HCT116 (cell line): ENCODE measurements around the gene RPH3AL. TPM values are rescaled to one million over a fixed set of nuclear protein-coding genes. Genes with fewer than 3 reads are reported as not detected.

Experiments
- ATAC-seq: fragments of 200-7000 bp; cut with Tn5 transposase; 2 replicates; pipeline ENCODE4 v1.9.1; 2020; ENCODE audit warnings: mild to moderate bottlenecking, moderate library complexity
- BruUV-seq: library from RNA; stranded (reverse); fragments of 400-500 nt; replicated peaks from 2 replicates; lab custom pipeline; 2021; lab: Mats Ljungman, UMichigan
- CTCF ChIA-PET: fragments of 300-600 bp; sonication (Branson Sonifier 250); formaldehyde crosslinking; loops from one replicate; lab custom pipeline; 2021; ENCODE audit warnings: antibody characterized with exemption; lab: Charles Lee
- POLR2A ChIA-PET: fragments of 300-600, 350-600 bp; sonication (Branson Sonifier 250); formaldehyde crosslinking; loops from one replicate; lab custom pipeline; 2021; ENCODE audit warnings: antibody characterized with exemption; lab: Charles Lee
- RAD21 ChIA-PET, 2 experiments: fragments of 300-600 bp; sonication (Branson Sonifier 250); formaldehyde crosslinking; loops; one replicate each; lab custom pipeline; 2023; ENCODE audit warnings: low total read pairs in 2 of 2; ENCODE audit not compliant: uncharacterized antibody in 2 of 2, unreplicated experiment in 2 of 2, low non-redundant PET in 1 of 2; lab: Charles Lee
- DNase-seq: peaks from one replicate; pipeline ENCODE4 v3.0.0-alpha.2; 2010; ENCODE audit warnings: low read depth, low spot score
- H2AFZ ChIP-seq: fragments of 200-600 bp; shearing (Covaris generic), sonication (generic); 2 replicates; pipeline ENCODE4 v1.6.1; 2017; ENCODE audit warnings: low read depth, mixed run types, mixed read lengths, antibody characterized with exemption, low read length; ENCODE audit not compliant: poor library complexity, severe bottlenecking
- H3K27ac ChIP-seq: 2 replicates; pipeline ENCODE4 v1.5.1; 2012; ENCODE audit warnings: low read depth, low read length
- H3K27me3 ChIP-seq: fragments of 200-600 bp; sonication (generic); 2 replicates; pipeline ENCODE4 v1.6.1; 2016; ENCODE audit warnings: mixed run types, low read length, mixed read lengths; ENCODE audit not compliant: insufficient read depth
- H3K36me3 ChIP-seq, 2 experiments: fragments of 200-500 bp in 1 of 2; fragments of 200-600 bp in 1 of 2; sonication (Bioruptor generic) in 1 of 2; sonication (generic) in 1 of 2; 2 replicates each; pipeline versions ENCODE4 v1.5.1 to v1.6.1; 2014 to 2016; ENCODE audit warnings: low read length in 2 of 2, inconsistent platforms in 1 of 2, mixed read lengths in 1 of 2, mixed run types in 1 of 2; ENCODE audit not compliant: insufficient read depth in 2 of 2, control insufficient read depth in 1 of 2
- H3K4me1 ChIP-seq, 2 experiments: fragments of 200-600 bp in 1 of 2; sonication (generic) in 1 of 2; 2 replicates each; pipeline versions ENCODE4 v1.5.1 to v1.6.1; 2012 to 2017; ENCODE audit warnings: low read length in 2 of 2, inconsistent platforms in 1 of 2, mild to moderate bottlenecking in 1 of 2, mixed read lengths in 1 of 2, mixed run types in 1 of 2, moderate library complexity in 1 of 2; ENCODE audit not compliant: insufficient read depth in 2 of 2, control insufficient read depth in 1 of 2
- H3K4me2 ChIP-seq: fragments of 200-600 bp; sonication (generic); 2 replicates; pipeline ENCODE4 v1.6.1; 2017; ENCODE audit warnings: mixed run types, low read length, mixed read lengths
- H3K4me3 ChIP-seq, 2 experiments: fragments of 200-600 bp in 1 of 2; sonication (generic) in 1 of 2; replicated peaks in 1 of 2; 2 replicates each; pipeline ENCODE4 v1.5.1; 2011 to 2016; ENCODE audit warnings: low read length in 2 of 2, control low read depth in 1 of 2, low read depth in 1 of 2, mild to moderate bottlenecking in 1 of 2, mixed read lengths in 1 of 2, mixed run types in 1 of 2
- H3K79me2 ChIP-seq: fragments of 200-600 bp; sonication (generic); 2 replicates; pipeline ENCODE4 v1.6.1; 2017; ENCODE audit warnings: mild to moderate bottlenecking, mixed run types, low read length, moderate library complexity, mixed read lengths; ENCODE audit not compliant: insufficient read depth
- H3K9ac ChIP-seq: fragments of 200-600 bp; sonication (generic); 2 replicates; pipeline ENCODE4 v1.6.1; 2016; ENCODE audit warnings: low read length, mixed read lengths
- H3K9me2 ChIP-seq: fragments of 200-600 bp; sonication (generic), shearing (Covaris generic); 2 replicates; pipeline ENCODE4 v1.6.1; 2017; ENCODE audit warnings: mixed run types, mild to moderate bottlenecking, moderate library complexity; ENCODE audit not compliant: insufficient read depth
- H3K9me3 ChIP-seq, 2 experiments: fragments of 200-500 bp in 1 of 2; fragments of 200-600 bp in 1 of 2; sonication (Bioruptor generic) in 1 of 2; sonication (generic) in 1 of 2; 2 replicates each; pipeline ENCODE4 v1.6.1; 2014 to 2017; ENCODE audit warnings: low read length in 2 of 2, mixed read lengths in 2 of 2, inconsistent platforms in 1 of 2, low read depth in 1 of 2, mild to moderate bottlenecking in 1 of 2, mixed run types in 1 of 2, moderate library complexity in 1 of 2; ENCODE audit not compliant: control insufficient read depth in 1 of 2, insufficient read depth in 1 of 2
- H4K20me1 ChIP-seq: fragments of 200-600 bp; sonication (generic), shearing (Covaris generic); 2 replicates; pipeline ENCODE4 v1.6.1; 2017; ENCODE audit warnings: mixed run types, mild to moderate bottlenecking, moderate library complexity; ENCODE audit not compliant: insufficient read depth
- CEBPB ChIP-seq: IDR thresholded peaks from 2 replicates; pipeline ENCODE4 v1.6.1; 2012; ENCODE audit warnings: low read depth
- EZH2 ChIP-seq: fragments of 200-600 bp; sonication (generic); IDR thresholded peaks from 2 replicates; pipeline ENCODE4 v1.6.1; 2017; ENCODE audit warnings: antibody characterized with exemption, mixed run types
- EZH2phosphoT487 ChIP-seq: fragments of 200-600 bp; IDR thresholded peaks from 2 replicates; pipeline ENCODE4 v1.6.1; 2018; ENCODE audit warnings: antibody characterized with exemption, borderline replicate concordance
- FOSL1 ChIP-seq: IDR thresholded peaks from 2 replicates; pipeline ENCODE4 v1.6.1; 2012; ENCODE audit warnings: low read depth
- POLR2A ChIP-seq: IDR thresholded peaks from 2 replicates; pipeline ENCODE4 v1.7.0; 2011; ENCODE audit warnings: borderline replicate concordance; ENCODE audit not compliant: insufficient read depth, insufficient read length; ENCODE audit errors: extremely low read depth
- POLR2AphosphoS5 ChIP-seq: IDR thresholded peaks from 2 replicates; pipeline ENCODE4 v1.6.1; 2011; ENCODE audit warnings: mild to moderate bottlenecking, low read depth, low read length, moderate library complexity
- ZNF274 ChIP-seq: fragments of 200-500 bp; sonication (Bioruptor generic); IDR thresholded peaks from 2 replicates; pipeline ENCODE4 v1.6.1; 2014; ENCODE audit warnings: mild to moderate bottlenecking, low read depth, low read length, inconsistent platforms
- intact Hi-C: fragments of 100-400 bp; cut with micrococcal nuclease; formaldehyde crosslinking; loops from 2 replicates; pipeline ENCODE4 v1.10.0; 2022
- total RNA-seq: library from RNA; stranded (reverse); gene quantifications from one replicate; pipeline ENCODE4 v1.2.1, GENCODE V29; 2021; ENCODE audit not compliant: unreplicated experiment
- TF ChIP-seq, protein P1 (sequence below): IDR thresholded peaks from 2 replicates; pipeline ENCODE4 v1.6.1; 2011; ENCODE audit warnings: mild to moderate bottlenecking, low read length, moderate library complexity; ENCODE audit not compliant: insufficient replicate concordance; ENCODE audit errors: extremely low read depth
- TF ChIP-seq, protein P2 (sequence below), 3 experiments: fragments of 200-600 bp in 1 of 3; sonication (generic) in 1 of 3; IDR thresholded peaks in 2 of 3; conservative IDR thresholded peaks in 1 of 3; 2 replicates each; pipeline ENCODE4 v1.5.1; 2012 to 2017; ENCODE audit warnings: low read depth in 2 of 3, low read length in 2 of 3, antibody characterized with exemption in 1 of 3, borderline replicate concordance in 1 of 3, control low read depth in 1 of 3, mild to moderate bottlenecking in 1 of 3, mixed read lengths in 1 of 3, mixed run types in 1 of 3, moderate library complexity in 1 of 3; ENCODE audit not compliant: insufficient read depth in 1 of 3

RPH3AL gene
- total RNA-seq, 1 experiment from 2014 or later, result 17.0 TPM

DNA sequence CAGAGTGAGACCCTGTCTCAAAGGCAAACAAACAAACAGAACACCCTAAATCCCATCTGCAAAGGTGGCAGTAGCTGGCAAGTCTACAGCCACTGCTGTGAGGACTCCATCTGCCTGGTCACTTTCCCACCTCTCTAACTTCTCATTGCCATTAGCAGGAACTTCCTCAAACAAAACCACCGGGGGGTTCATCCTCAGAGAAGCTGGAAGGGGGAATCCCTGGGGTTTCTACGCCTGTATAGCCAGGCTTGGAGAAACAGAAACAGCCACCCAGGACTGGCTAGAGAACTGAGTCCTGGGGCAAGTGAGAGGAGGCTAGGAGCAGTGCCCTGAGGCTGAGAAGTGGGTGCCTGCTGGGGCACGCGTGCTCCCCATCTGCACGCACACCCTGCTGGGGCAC, 7.3 kb downstream of the RPH3AL start:
- H3K36me3 ChIP-seq, result no peaks in the 10 kb centered on the region
- RAD21 ChIA-PET, result no interaction called here
- intact Hi-C loops, result no loop called here
- CTCF ChIA-PET, result no interaction called here
- no peak for DNase-seq
- no peak overlapping the region for H2AFZ ChIP-seq
- H3K4me2 ChIP-seq, result no peak overlapping the region
- H3K9me2 ChIP-seq, result no peaks in the 10 kb centered on the region
- peaks cover 0 to 8% of the 10 kb centered on the region in 2 experiments; a peak in 1 of 4 replicates for H3K4me1 ChIP-seq
- no peak overlapping the region for H3K4me3 ChIP-seq
- no peak overlapping the region for H3K9ac ChIP-seq
- POLR2A ChIA-PET, result no interaction called here
- H3K79me2 ChIP-seq, result no peaks in the 10 kb centered on the region
- no peaks in the 10 kb centered on the region for H3K9me3 ChIP-seq
- no peaks in the 10 kb centered on the region for H4K20me1 ChIP-seq
- no TSS peak for BruUV-seq
- no peak for ATAC-seq
- no peak overlapping the region for H3K27ac ChIP-seq
- no peaks in the 10 kb centered on the region for H3K27me3 ChIP-seq
- no peak for TF ChIP-seq POLR2AphosphoS5
- no peak for TF ChIP-seq FOSL1
- TF ChIP-seq, protein P1, sequence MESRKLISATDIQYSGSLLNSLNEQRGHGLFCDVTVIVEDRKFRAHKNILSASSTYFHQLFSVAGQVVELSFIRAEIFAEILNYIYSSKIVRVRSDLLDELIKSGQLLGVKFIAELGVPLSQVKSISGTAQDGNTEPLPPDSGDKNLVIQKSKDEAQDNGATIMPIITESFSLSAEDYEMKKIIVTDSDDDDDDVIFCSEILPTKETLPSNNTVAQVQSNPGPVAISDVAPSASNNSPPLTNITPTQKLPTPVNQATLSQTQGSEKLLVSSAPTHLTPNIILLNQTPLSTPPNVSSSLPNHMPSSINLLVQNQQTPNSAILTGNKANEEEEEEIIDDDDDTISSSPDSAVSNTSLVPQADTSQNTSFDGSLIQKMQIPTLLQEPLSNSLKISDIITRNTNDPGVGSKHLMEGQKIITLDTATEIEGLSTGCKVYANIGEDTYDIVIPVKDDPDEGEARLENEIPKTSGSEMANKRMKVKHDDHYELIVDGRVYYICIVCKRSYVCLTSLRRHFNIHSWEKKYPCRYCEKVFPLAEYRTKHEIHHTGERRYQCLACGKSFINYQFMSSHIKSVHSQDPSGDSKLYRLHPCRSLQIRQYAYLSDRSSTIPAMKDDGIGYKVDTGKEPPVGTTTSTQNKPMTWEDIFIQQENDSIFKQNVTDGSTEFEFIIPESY, result no peak
- TF ChIP-seq EZH2, result no peak
- TF ChIP-seq EZH2phosphoT487, result no peak
- no peak for TF ChIP-seq CEBPB
- TF ChIP-seq POLR2A, result no peak
- TF ChIP-seq, protein P2, sequence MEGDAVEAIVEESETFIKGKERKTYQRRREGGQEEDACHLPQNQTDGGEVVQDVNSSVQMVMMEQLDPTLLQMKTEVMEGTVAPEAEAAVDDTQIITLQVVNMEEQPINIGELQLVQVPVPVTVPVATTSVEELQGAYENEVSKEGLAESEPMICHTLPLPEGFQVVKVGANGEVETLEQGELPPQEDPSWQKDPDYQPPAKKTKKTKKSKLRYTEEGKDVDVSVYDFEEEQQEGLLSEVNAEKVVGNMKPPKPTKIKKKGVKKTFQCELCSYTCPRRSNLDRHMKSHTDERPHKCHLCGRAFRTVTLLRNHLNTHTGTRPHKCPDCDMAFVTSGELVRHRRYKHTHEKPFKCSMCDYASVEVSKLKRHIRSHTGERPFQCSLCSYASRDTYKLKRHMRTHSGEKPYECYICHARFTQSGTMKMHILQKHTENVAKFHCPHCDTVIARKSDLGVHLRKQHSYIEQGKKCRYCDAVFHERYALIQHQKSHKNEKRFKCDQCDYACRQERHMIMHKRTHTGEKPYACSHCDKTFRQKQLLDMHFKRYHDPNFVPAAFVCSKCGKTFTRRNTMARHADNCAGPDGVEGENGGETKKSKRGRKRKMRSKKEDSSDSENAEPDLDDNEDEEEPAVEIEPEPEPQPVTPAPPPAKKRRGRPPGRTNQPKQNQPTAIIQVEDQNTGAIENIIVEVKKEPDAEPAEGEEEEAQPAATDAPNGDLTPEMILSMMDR (IDR thresholded peaks at IDR 0.05 in 2 of 3, conservative IDR thresholded peaks at IDR 0.05 in 1 of 3; ENCODE audit: borderline replicate concordance in 1 of 3, insufficient read depth in 1 of 3, low read depth in 2 of 3, low read length in 2 of 3), result no peak
- TF ChIP-seq ZNF274, result no peak
- TF ChIP-seq, all 23 proteins: peak for 0
